ENCODE data around the gene CCDC138.

DNA sequence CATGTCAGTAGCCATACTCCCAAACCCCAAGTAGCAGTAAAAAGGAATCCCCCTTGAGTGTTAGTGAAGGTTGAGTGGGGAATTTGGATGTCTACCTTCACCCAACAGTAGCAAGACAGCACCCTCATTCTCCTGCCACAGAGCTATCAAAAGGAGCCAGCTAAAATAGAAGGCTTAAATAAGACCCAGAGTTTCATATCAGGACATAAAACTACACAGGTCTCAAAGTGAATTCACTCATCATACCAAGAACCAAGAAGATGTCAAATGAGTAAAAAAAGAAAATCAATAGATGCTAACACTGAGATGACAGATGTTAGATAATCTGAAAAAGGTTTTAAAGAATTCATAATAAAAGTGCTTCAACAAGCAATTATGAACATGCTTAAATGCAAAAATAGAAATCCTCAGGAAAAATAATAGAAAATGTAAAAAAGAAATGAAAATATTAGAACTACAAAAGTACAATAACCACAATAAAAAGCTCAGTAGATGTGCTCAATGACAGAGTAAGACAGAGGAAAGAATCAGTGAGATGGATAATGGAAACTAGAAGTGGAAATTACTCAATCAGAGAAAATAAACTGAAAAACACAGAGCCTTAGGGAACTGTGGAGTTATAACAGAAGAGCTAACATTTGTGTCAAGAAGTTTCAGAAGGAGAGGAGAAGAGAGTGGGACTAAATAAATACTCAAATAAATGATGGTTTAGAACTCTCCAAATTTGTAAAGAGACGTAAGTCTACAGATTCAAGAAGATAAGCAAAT lies 111.9 kb downstream of the CCDC138 start:
- TF ChIP-seq, protein P1, sequence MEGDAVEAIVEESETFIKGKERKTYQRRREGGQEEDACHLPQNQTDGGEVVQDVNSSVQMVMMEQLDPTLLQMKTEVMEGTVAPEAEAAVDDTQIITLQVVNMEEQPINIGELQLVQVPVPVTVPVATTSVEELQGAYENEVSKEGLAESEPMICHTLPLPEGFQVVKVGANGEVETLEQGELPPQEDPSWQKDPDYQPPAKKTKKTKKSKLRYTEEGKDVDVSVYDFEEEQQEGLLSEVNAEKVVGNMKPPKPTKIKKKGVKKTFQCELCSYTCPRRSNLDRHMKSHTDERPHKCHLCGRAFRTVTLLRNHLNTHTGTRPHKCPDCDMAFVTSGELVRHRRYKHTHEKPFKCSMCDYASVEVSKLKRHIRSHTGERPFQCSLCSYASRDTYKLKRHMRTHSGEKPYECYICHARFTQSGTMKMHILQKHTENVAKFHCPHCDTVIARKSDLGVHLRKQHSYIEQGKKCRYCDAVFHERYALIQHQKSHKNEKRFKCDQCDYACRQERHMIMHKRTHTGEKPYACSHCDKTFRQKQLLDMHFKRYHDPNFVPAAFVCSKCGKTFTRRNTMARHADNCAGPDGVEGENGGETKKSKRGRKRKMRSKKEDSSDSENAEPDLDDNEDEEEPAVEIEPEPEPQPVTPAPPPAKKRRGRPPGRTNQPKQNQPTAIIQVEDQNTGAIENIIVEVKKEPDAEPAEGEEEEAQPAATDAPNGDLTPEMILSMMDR (IDR thresholded peaks at IDR 0.05), result no peak
- no peak for TF ChIP-seq POLR2A (IDR thresholded peaks at IDR 0.05)
